ENCODE results near the gene SRP54.
"Not testable (repeated sequence)": the region's sequence is repeated elsewhere in the genome, so short reads cannot be mapped to it uniquely, and the experiment has no call there.

SRP54 gene

DNA sequence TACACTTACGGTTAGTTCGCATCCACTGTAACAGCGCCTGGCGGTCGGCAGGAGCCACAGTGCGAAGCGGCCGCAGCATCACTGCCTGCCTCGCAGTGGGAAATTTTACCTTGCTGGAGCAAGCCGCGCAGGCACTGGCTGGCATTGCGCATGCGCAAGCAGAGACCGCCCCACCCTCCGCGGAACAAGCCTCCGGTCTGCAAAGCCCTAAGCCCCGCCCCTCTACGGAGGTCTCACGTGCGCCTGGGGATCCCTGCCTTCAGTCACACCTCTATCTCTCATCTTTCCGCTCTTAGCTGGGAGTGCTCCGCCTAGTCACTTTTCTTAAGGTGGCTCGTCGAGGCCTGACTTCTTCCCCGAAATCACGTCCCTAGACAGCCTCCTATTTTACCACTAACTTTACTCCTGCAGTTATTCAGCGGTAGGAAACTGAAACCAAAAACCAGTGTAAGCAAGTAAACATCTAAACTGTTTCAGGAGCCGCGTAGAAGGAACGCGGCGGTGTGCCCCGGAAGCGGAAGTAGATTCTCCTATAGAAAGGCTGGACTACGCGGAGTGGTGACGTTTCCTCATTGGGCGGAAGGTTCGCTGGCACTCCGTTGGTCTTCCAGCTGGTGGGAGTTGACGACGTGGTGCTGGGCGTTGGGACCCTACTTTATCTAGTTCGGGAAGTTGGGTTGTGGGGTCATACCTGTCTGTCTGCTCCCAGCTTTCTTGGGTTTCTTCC lies at the start of gene SRP54:
Gene SRP54 (plus strand): TSS at position 572 of the 727 bp plus-strand sequence. CDS start 13,718 bp downstream, outside the sequence.
- DNase-seq (ENCODE audit: low read depth), result peak; percentile 98

DNA sequence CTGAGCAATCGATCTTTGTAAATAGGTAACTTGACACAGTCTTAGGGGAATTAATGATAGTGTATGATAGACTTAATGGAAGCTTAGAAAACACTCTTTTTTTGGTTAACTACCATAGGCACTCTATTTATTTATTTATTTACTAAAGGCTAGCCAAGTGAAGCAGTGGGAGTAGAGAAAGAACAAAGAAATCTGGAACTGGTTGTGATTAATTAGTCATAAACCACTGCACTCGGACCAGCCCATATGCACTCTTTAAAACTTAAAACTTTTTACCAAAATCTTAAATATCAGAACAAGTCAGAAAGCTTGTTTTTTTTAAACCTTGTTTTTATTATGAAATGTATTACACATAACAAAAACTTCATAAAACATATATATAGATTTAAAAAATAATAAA lies 49.5 kb upstream of the SRP54 start:
- no peak for DNase-seq (ENCODE audit: low read depth)

DNA sequence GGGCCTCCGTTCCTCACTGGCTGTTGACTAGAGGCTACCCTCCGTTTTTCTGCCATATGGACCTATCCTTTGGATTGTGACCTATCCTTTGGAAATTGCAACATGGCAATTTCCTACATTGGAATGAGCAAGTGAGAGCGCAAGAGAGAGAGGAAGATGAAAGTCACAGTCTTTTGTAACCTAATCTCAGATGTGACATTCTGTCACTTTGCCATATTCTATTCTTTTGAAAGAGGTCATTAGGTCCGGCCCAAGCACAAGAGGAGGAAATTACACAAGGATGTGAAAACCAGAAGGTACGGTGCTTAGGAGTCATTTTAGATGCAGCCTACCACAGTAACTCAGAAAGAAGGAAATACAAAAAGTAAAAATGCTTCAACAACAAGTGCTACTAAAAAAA lies 47.3 kb upstream of the SRP54 start:
- no peak for DNase-seq (ENCODE audit: low read depth)

DNA sequence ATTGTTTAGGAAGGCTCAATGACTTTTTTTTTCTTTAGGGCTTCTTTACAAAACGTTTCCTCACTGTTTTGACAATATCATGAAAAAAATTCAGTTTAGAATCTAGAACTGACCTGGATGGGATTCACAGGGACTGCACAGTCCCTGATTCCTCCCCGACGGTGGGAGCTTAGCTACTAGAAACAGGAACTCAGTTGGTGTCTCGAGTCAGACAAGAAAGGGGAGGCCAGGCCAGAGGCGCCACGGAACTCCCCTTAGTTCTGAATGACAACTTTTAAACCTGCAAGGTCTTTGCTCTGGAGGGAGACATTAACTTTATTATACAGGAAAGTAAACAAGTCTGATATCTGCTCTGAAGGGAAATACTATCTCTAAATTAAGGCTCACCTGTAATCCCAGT lies 45.4 kb upstream of the SRP54 start:
- no peak for DNase-seq (ENCODE audit: low read depth)

DNA sequence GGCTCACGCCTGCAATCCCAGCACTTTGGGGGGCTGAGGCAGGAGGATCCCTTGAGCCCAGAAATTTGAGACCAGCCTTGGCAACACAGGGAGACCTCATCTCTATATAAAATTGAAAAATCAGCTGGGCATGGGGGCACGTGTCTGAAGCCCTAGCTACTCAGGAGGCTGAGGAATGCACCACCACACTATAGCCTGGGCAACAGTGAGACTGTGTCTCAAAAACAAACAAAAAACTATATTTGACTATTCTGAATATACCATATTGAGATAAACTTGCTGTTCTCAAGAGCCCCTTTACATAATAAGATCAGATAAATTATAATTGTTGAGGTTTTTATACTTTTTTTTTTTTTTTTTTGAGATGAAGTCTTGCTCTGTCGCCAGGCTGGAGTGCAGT lies 44.9 kb upstream of the SRP54 start:
- DNase-seq (ENCODE audit: low read depth), result no peak

DNA sequence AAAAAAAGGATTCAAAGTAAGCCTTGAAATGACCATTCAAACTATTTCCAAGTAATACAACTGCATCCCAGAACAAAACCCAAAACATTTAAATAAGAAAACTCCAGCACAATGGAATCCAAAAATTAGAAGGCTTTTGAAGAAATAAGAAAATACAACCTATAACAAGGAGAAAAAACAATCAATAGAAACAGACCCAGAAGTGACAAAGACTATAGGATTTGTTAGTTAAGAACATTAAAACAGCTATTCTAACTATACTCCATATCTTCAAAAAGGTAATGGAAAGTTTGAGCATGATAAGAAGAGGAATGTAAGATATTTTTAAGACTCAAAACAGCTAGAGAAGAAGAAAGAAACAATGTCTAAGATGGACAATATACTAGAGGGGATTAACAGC lies 39.3 kb upstream of the SRP54 start:
- DNase-seq (ENCODE audit: low read depth), result no peak

DNA sequence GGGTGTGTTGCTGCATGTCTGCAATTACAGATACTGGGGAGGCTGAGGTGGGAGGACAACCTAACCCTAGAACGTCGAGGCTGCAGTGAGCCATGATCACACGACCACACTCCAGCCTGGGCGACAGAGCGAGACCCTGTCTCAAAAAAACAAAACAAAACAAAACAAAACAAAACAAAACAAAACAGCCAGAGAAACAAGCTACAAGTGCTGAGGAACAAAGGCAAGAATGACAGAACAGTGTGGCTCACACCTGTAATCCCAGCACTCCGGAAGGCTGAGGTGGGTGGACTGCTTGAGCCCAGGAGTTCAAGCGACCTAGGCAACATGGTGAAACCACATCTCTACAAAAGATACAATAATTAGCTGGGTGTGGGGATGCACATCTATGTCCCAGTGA lies 38.0 kb upstream of the SRP54 start:
- no peak for DNase-seq (ENCODE audit: low read depth)

DNA sequence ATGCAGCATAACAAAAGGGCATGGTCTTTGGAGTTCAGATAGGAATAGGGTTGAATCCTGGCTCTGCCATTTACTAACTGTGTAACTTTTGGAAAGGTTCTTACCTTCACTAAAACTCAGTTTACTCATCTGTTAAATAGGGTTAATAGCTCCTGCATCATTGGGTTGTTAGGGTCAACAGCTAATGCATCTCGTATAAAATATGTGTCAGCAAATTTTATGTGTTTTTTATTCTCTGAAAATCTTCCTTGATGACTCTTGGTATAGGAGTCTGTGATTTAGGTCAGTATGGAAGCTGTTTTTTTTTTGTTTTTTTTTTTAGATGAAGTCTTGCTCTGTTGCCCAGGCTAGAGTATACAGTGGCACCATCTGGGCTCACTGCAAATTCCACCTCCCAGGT lies 36.1 kb upstream of the SRP54 start:
- no peak for DNase-seq (ENCODE audit: low read depth)

DNA sequence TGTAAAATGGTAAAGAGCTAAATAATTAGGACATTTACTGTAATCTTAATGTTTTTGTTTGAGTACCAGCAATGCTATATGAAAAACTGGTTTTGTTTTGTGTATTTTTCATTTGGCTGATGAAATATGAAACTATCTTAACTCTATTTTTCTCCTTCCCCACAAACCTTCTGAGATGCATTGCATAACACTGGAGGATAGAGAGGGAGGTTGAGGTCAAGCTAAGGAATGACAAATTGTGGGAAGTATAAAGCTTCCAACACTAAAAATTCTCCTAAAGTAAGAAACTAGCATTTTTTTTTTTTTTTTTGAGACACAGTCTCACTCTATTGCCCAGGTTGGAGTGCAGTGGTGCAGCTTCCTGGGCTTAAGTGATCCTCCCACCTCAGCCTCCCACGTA lies 31.5 kb upstream of the SRP54 start:
- DNase-seq (ENCODE audit: low read depth), result no peak

DNA sequence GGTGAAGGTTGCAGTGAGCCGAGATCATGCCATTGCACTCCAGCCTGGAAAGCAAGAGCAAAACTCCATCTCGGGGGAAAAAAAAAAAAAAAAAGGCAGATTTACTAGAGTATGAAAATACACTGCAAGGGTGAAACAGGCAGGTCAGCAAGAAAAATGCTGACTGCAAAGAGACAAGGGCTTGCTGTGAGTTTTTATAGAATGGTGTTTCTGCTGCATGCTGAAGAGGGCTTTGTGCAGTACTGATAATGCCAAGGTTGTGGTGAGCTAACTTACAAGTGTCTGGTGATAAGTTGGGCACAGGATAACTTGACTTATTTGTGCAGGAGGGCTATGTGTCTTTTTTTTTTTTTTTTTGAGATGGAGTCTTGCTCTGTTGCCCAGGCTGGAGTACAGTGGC lies 25.9 kb upstream of the SRP54 start:
- DNase-seq (ENCODE audit: low read depth), result no peak

DNA sequence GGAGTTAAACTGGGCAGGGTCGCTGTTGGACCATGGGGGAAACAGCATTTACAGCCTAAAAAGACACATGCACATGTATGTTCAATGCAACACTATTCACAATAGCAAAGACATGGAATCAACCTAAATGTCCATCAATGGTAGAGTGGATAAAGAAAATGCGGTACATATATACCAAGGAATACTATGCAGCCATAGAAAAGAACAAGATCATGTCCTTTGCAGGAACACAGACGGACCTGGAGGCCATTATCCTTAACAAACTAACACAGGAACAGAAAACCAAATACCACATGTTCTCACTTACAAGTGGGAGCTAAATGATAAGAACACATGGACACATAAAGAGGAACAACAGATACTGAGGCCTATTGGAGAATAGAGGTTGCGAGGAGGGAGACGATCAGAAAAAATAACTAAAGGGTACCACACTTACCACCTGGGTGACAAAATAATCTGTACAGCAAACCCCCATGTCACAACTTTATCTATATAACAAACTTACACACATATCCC lies 25.0 kb upstream of the SRP54 start:
- DNase-seq (ENCODE audit: low read depth), result no peak

DNA sequence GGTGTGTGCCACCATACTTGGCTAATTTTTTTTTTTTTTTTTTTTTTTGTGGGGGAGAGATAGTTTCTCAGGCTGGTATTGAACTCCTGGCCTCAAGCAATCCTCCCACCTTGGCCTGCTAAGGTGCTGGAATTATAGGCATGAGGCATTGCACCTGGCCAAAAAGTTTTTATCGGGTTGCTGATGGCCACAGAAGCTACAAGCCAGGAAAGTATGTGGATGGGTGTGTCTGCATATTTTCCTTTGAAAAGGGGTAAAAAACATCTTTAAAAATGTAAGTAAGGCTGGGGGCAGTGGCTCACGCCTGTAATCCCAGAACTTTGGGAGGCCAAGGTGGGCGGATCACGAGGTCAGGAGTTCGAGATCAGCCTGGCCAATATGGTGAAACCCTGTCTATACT lies 20.7 kb upstream of the SRP54 start:
- DNase-seq (ENCODE audit: low read depth), result not testable (repeated sequence)

DNA sequence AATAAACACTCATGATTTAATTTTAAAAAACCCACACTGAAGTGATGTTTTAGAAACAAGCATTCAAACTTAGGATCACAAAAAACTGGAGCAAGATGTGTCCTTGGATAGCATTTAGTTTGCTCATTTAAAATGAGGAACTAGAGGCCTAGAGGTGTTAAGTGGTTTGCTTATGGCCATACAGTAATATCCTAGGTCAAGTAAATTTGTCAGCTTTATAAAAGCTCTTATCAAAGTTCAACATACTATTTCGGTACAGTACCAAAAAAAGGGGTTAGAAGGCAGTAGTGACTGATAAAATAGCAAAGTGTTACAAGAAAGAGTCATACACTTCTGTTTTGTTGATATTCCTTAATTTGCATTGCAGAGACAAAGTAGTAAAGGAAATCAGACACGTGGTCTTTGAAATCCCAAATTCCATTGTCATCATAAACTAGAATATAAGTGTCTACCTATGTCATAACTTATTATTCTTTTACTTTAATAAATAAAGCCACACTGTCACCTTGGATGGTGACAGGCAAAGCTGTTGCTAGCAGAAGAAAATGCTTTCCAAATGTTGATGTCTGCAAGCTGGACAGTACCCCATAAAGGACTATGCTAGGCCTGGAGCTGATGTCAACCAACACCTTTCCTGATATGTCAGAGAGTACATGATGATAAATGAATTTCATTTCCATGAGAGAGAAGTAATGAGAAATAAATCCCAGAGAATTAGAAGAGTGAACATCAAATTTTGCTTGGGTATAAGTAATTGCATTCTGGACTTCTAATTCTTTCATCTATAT lies 17.6 kb upstream of the SRP54 start:
- no peak for DNase-seq (ENCODE audit: low read depth)

DNA sequence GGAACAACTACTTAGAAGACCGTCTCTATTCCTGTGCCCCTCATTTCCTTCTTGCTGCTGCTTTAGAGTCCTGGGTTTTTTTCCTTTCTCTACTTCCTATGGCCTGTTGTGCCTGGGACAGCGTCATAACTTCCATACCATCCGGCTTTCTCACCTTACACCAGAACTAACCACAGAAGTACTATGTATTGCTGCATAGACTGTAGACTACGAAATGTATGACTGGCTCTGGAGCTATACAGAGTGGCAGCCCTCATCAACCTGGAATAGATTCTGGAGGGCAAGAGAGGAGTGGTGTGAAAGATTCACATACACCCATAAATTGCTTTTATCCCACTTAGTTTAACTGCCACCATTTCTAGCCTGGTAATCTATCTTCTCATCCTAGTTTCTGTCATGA lies 16.9 kb upstream of the SRP54 start:
- no peak for DNase-seq (ENCODE audit: low read depth)

DNA sequence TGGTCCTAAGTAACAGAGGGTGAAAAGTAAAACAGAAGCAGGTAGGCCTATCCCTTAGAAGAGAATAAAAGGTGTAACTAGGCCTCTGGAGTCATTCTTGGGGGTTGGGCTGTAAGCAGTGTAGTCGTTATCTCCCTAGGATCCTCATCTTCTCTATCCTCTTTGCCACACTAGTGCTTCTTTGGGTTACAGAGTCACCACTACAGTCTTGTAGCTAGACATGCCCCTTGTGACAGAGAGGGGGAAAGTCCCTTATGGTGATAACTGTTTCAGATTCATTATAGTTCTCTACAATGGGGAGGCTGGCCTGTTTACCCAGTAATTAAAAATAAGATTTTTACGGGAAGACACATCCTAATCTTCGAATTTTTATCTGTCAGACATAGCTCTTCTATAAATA lies 16.4 kb upstream of the SRP54 start:
- DNase-seq (ENCODE audit: low read depth), result no peak

DNA sequence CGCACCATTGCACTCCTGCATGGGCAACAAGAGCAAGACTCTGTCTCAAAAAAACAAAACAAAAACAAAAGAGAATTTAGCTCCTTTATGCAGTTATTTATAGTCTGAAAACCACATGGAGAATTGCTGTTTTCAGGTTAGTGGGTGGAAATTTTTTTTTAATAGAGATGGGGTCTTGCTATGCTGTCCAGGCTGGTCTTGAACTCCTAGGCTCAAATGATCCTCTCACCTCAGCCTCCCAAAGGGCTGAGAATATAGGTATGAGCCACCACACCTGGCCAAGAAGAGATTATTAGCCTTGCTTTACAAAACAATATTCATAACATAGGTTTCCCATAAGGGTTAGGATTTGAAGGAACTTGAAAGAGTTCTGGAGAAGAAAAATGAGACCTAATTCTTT lies 12.1 kb upstream of the SRP54 start:
- no peak for DNase-seq (ENCODE audit: low read depth)

DNA sequence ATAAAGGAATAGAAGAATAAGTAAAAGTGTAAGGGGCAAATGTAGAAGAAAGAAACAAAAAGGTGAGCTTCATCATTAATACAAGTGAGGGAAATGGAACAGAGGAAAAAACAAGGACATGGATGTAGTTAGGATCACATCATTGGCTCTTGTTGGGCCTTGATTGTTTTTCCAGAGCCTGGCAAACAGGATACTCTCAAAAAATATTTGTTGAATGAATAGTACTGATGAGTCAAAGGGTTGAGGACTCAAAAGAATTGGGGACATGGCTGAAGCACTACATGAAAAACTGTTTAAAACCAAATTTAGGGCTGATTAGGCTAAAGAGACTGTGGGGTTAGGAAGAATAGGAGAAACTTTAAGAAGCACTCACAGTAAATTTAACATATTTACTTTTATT lies 11.4 kb upstream of the SRP54 start:
- DNase-seq (ENCODE audit: low read depth), result peak; percentile 23

DNA sequence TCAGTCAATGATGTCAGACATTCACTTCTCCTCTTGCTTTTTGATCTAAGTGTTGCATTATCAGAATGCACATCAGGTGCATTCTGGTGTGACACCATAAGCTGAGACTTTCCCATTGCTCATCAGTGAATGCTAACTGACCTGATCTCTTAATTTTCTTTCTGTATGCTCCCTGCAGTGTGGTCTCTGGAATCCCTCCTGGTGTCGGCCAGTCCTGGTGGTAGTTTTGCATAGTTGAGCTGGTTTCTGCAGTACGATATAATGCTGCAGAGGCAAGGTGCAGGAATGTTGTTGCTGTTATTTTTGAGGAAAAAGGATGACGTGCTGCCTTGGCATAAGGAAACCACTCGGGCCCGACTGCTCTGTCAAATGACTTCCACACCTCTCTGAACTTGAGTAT lies 11.0 kb upstream of the SRP54 start:
- no peak for DNase-seq (ENCODE audit: low read depth)

DNA sequence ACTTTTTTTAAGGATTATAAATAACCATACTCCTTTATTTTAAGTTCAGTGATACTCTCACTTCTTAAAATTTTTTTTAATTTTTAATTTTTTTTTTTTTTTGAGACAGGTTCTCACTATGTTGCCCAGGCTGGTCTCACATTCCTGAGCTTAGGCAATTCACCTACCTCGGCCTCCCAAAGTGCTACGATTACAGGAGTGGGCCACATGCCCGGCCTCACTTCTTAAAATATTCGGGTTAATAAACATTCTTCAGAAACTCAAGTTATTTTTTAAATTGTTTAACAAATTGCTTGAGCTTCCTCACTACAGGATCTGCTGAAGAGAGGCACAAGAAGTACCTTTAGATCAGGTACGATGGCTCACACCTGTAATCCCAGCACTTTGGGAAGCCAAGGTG lies 4.3 kb upstream of the SRP54 start:
- no peak for DNase-seq (ENCODE audit: low read depth)

DNA sequence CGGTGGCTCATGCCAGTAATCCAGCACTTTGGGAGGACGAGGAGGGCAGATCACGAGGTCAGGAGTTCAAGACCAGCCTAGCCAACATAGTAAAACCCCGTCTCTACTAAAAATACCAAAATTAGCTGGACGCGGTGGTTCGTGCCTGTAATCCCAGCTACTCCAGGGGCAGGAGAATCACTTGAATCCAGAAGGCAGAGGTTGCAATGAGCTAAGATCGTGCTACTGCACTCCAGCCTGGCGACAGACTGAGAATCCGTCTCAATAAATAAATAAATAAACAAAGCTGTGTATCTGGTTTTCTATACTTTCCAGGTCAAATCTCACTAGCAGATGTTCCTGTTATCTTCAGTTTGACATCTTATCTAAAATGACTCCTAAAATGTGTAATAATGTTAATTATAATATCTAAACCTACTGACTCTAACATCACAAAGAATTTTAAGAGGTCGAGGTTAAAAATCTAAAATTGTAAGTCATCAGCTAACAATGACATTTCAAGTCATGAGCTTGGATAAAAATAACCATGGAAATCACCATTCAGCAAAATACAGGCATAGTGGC lies 2.4 kb upstream of the SRP54 start:
- no peak for DNase-seq (ENCODE audit: low read depth)

DNA sequence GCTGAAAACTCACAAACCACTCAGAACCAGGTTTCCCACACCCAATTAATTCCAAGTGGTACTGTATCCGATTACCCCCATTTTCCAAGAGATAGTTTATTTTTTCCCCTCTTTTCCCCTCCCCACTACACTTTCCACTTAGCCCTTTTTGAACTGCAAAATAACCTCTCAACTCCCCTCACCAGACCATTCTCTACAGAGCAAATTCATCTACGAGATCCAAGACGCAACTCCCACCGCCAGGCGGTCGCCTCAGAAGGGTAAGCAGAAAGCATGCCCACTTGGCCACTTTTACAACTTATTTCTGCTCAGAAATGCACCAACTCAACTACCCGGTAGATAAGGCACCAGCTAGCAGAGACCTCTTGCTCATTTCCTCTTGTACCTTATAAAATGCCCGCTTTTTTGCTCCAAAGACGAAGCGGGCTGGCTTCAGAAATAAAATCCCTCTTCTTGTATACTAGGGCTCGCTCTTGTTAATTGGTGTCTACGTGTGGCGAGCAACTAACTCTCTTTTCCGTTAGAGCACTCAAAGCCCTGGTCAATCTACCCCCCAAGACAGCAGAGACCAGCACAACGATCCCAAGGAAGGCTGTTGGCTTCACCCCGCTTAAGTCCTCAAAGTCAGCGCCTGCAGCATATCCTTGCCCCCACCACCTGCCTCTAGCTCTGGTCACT lies 910 bp upstream of the SRP54 start:
- DNase-seq (ENCODE audit: low read depth), result no peak

DNA sequence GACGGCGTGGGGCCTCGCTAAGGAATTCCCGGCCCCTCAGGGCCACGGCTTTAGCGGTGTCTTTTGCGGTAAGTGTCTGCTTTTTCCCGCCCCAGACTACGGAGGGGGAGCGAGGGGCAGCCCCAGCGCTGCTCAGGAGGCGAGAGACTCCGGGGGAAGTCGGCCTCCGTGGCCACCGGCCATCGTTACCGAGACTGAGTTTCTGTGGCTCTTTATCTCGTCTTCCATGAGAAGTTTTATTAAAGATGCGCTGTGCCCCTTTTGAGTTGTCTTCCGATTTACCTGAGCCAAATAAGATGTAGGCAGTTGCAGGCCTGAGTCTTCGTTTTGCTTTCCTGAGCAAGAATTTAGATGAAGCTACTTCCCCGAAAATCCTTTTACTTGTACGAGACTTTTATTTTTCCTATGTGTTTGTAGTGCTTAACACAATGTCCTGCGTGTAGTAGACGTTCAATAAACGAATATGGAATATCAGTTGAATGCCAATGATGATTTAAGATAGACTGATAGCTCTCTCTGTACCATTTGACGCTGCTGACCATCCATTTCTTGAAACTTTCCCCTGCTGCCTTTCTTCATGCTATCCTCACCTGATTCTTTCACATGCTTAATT lies 462 bp downstream of the SRP54 start:
- no peak for DNase-seq (ENCODE audit: low read depth)

Measured in HS-27A (cell line).